Neural progenitor cell (in vitro differentiated cells): ENCODE results near the gene DNAJB8. TPM values are rescaled to one million over a fixed set of nuclear protein-coding genes. Genes with fewer than 3 reads are reported as not detected.

Experiments used
- DNase-seq: peaks from one replicate; pipeline ENCODE4 v3.0.0-alpha.2; 2016; ENCODE audit warnings: low spot score
- H2AFZ ChIP-seq: fragments of 200-600 bp; sonication (generic); replicated peaks from 2 replicates; pipeline ENCODE4 v1.6.1; 2016; ENCODE audit warnings: antibody characterized with exemption
- H3F3A ChIP-seq: fragments of 200-600 bp; sonication (generic); 2 replicates; pipeline ENCODE4 v1.6.1; 2016; ENCODE audit warnings: antibody characterized with exemption, low read depth
- H3K27ac ChIP-seq: fragments of 200-600 bp; sonication (generic); 2 replicates; pipeline ENCODE4 v1.5.1; 2016; ENCODE audit warnings: mild to moderate bottlenecking
- H3K27me3 ChIP-seq: fragments of 200-600 bp; sonication (generic); 2 replicates; pipeline ENCODE4 v1.6.1; 2016; ENCODE audit warnings: mild to moderate bottlenecking, moderate library complexity
- H3K36me3 ChIP-seq: fragments of 200-600 bp; sonication (generic); 2 replicates; pipeline ENCODE4 v1.5.1; 2016
- H3K4me1 ChIP-seq: fragments of 200-600 bp; sonication (generic); 2 replicates; pipeline ENCODE4 v1.6.1; 2016; ENCODE audit warnings: mixed run types
- H3K4me2 ChIP-seq: fragments of 200-600 bp; sonication (generic); 2 replicates; pipeline ENCODE4 v1.6.1; 2016
- H3K4me3 ChIP-seq: fragments of 200-600 bp; sonication (generic); 2 replicates; pipeline ENCODE4 v1.5.1; 2016
- H3K79me2 ChIP-seq: fragments of 200-600 bp; sonication (generic); 2 replicates; pipeline ENCODE4 v1.6.1; 2016; ENCODE audit warnings: low read depth
- H3K9ac ChIP-seq: fragments of 200-600 bp; sonication (generic); 2 replicates; pipeline ENCODE4 v1.6.1; 2016
- H3K9me3 ChIP-seq: fragments of 200-600 bp; sonication (generic); 2 replicates; pipeline ENCODE4 v1.5.1; 2016; ENCODE audit warnings: low read depth
- H4K20me1 ChIP-seq: fragments of 200-600 bp; sonication (generic); 2 replicates; pipeline ENCODE4 v1.6.1; 2016; ENCODE audit warnings: low read depth
- H3K27ac Mint-ChIP-seq: 3 replicates; pipeline ENCODE4 v1.8.0; 2021; ENCODE audit warnings: mixed read lengths
- H3K27me3 Mint-ChIP-seq: 2 replicates; pipeline ENCODE4 v1.8.0; 2022; ENCODE audit warnings: low read depth, mild to moderate bottlenecking, inconsistent platforms, moderate library complexity, mixed read lengths; ENCODE audit not compliant: insufficient read depth
- H3K36me3 Mint-ChIP-seq: 3 replicates; pipeline ENCODE4 v1.8.0; 2021; ENCODE audit warnings: mixed read lengths
- H3K4me1 Mint-ChIP-seq: 3 replicates; pipeline ENCODE4 v1.8.0; 2021; ENCODE audit warnings: mixed read lengths
- H3K4me3 Mint-ChIP-seq: 3 replicates; pipeline ENCODE4 v1.8.0; 2021; ENCODE audit warnings: mild to moderate bottlenecking, moderate library complexity, mixed read lengths
- H3K9me3 Mint-ChIP-seq: 3 replicates; pipeline ENCODE4 v1.8.0; 2020; ENCODE audit warnings: mixed read lengths
- EZH2 ChIP-seq: fragments of 200-600 bp; sonication (generic); IDR thresholded peaks from 2 replicates; pipeline ENCODE4 v1.6.1; 2017; ENCODE audit warnings: antibody characterized with exemption, mild to moderate bottlenecking, moderate library complexity
- EZH2phosphoT487 ChIP-seq: fragments of 200-600 bp; sonication (generic); IDR thresholded peaks from 2 replicates; pipeline ENCODE4 v1.6.1; 2017; ENCODE audit warnings: antibody characterized with exemption
- total RNA-seq: library from RNA; depleted of rRNA; stranded (reverse); fragments of >200 nt; gene quantifications from 2 replicates; pipeline ENCODE4 v1.2.3, GENCODE V29; 2015; ENCODE audit warnings: low replicate concordance
- TF ChIP-seq, protein P1 (sequence below): fragments of 200-600 bp; sonication (generic); IDR thresholded peaks from 2 replicates; pipeline ENCODE4 v1.5.1; 2017; ENCODE audit warnings: antibody characterized with exemption, mild to moderate bottlenecking

DNAJB8 gene
- total RNA-seq, 1 donor from 2014 or later = not detected

GRCh38 chr3:128490650-128490914, 23.9 kb upstream of the DNAJB8 start:
- Histone ChIP-seq H3K4me2 (peak overlapping the region; percentile 78), H3K27me3 (peaks cover 100% of the 10 kb centered on the region), H3K36me3 (no peaks in the 10 kb centered on the region), H3F3A (peaks cover 19% of the 10 kb centered on the region), H3K79me2 (no peaks in the 10 kb centered on the region), H3K9me3 (no peaks in the 10 kb centered on the region), H4K20me1 (peaks cover 95% of the 10 kb centered on the region), H3K4me3 (no peak overlapping the region), H3K27ac (no peak overlapping the region), H2AFZ (no peak overlapping the region), H3K4me1 (peaks cover 44% of the 10 kb centered on the region), H3K9ac (no peak overlapping the region)
- peaks cover 77% of the 10 kb centered on the region for H3K27me3 Mint-ChIP-seq
- H3K36me3 Mint-ChIP-seq = no peaks in the 10 kb centered on the region
- H3K27ac Mint-ChIP-seq = no peak overlapping the region
- DNase-seq = no peak
- peaks cover 23% of the 10 kb centered on the region for H3K4me1 Mint-ChIP-seq
- peaks cover 2% of the 10 kb centered on the region for H3K9me3 Mint-ChIP-seq
- no peak overlapping the region for H3K4me3 Mint-ChIP-seq
- TF ChIP-seq EZH2 = no peak

DNA sequence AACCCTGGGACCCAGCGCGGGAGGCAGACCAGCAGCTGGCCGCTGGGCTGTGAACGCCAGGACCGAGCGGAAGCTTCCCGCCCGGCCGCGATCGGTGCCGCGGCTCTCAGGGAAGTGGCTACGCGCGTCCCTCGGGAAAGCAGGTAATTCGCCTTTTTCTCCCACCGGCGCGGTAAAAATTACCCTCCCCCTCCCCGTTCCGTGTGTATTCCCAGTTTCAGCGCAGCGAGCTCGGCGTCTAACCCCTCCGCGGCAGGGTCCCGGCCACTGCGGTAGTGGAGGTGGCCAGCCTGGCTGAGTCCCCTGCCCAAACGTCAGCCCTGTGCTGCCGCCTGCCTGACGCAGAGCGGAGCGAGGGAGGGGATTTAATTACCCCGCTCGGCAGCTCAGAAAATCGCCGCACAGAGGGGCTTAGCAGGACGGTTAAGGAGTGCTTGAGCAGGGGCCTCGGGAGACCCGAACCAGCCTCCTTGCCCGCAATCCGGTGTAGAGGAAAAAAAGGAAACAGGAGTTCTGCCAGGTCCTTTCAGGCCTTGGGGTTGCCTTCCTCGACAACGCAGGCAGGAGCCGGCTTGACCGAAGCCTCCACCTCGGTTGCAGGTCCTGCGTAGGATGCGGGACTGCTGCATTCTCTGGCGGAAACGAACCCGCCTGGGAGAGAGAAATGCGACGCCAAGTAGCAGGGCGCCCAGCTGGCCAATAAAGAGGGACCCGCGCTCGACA, 23.4 kb upstream of the DNAJB8 start:
- H3K9ac ChIP-seq = no peak overlapping the region
- Mint-ChIP-seq H3K27me3 (peaks cover 77% of the 10 kb centered on the region), H3K4me1 (peaks cover 27% of the 10 kb centered on the region), H3K36me3 (no peaks in the 10 kb centered on the region), H3K9me3 (peaks cover 2% of the 10 kb centered on the region), H3K4me3 (peak overlapping the region; percentile 83), H3K27ac (no peak overlapping the region)
- H3K79me2 ChIP-seq = no peaks in the 10 kb centered on the region
- TF ChIP-seq EZH2 (peak; percentile 72), EZH2phosphoT487 (peak; percentile 64)
- TF ChIP-seq, protein P1, sequence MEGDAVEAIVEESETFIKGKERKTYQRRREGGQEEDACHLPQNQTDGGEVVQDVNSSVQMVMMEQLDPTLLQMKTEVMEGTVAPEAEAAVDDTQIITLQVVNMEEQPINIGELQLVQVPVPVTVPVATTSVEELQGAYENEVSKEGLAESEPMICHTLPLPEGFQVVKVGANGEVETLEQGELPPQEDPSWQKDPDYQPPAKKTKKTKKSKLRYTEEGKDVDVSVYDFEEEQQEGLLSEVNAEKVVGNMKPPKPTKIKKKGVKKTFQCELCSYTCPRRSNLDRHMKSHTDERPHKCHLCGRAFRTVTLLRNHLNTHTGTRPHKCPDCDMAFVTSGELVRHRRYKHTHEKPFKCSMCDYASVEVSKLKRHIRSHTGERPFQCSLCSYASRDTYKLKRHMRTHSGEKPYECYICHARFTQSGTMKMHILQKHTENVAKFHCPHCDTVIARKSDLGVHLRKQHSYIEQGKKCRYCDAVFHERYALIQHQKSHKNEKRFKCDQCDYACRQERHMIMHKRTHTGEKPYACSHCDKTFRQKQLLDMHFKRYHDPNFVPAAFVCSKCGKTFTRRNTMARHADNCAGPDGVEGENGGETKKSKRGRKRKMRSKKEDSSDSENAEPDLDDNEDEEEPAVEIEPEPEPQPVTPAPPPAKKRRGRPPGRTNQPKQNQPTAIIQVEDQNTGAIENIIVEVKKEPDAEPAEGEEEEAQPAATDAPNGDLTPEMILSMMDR = peak; percentile 43
- peaks cover 100% of the 10 kb centered on the region for H3K27me3 ChIP-seq
- peaks cover 95% of the 10 kb centered on the region for H4K20me1 ChIP-seq
- H3K27ac ChIP-seq = no peak overlapping the region
- peaks cover 21% of the 10 kb centered on the region for H3F3A ChIP-seq
- DNase-seq = peak; percentile 95
- peaks cover 46% of the 10 kb centered on the region for H3K4me1 ChIP-seq
- H3K4me3 ChIP-seq = peak overlapping the region; percentile 42
- H3K9me3 ChIP-seq = no peaks in the 10 kb centered on the region
- H3K4me2 ChIP-seq = peak overlapping the region; percentile 78
- peak overlapping the region; percentile 15 for H2AFZ ChIP-seq
- no peaks in the 10 kb centered on the region for H3K36me3 ChIP-seq

DNA sequence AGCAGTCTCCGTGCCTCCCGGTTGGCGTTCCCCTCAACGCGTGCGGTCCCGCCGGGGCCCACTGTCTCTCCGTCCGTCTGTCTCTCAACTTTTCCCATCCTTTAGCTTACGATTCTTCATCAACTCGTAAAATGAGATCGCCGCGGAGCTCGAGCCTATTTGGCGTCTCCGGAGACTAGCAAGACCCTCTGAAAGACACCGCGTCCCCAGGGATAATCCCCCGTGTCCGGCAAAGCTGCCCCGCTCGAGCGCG, 22.9 kb upstream of the DNAJB8 start:
- peak overlapping the region; percentile 42 for H3K4me3 ChIP-seq
- H3K27me3 ChIP-seq = peaks cover 100% of the 10 kb centered on the region
- no peaks in the 10 kb centered on the region for H3K9me3 ChIP-seq
- Mint-ChIP-seq H3K27me3 (peaks cover 77% of the 10 kb centered on the region), H3K4me1 (peaks cover 30% of the 10 kb centered on the region), H3K9me3 (peaks cover 2% of the 10 kb centered on the region), H3K36me3 (no peaks in the 10 kb centered on the region), H3K27ac (no peak overlapping the region), H3K4me3 (peak overlapping the region; percentile 83)
- no peaks in the 10 kb centered on the region for H3K79me2 ChIP-seq
- no peak for DNase-seq
- H3K9ac ChIP-seq = no peak overlapping the region
- peak overlapping the region; percentile 15 for H2AFZ ChIP-seq
- H3K36me3 ChIP-seq = no peaks in the 10 kb centered on the region
- peaks cover 96% of the 10 kb centered on the region for H4K20me1 ChIP-seq
- peaks cover 26% of the 10 kb centered on the region for H3F3A ChIP-seq
- H3K27ac ChIP-seq = no peak overlapping the region
- peak overlapping the region; percentile 78 for H3K4me2 ChIP-seq
- TF ChIP-seq, protein P1 = no peak
- TF ChIP-seq EZH2phosphoT487 = peak; percentile 95
- TF ChIP-seq EZH2 = peak; percentile 64
- peaks cover 51% of the 10 kb centered on the region for H3K4me1 ChIP-seq

DNA sequence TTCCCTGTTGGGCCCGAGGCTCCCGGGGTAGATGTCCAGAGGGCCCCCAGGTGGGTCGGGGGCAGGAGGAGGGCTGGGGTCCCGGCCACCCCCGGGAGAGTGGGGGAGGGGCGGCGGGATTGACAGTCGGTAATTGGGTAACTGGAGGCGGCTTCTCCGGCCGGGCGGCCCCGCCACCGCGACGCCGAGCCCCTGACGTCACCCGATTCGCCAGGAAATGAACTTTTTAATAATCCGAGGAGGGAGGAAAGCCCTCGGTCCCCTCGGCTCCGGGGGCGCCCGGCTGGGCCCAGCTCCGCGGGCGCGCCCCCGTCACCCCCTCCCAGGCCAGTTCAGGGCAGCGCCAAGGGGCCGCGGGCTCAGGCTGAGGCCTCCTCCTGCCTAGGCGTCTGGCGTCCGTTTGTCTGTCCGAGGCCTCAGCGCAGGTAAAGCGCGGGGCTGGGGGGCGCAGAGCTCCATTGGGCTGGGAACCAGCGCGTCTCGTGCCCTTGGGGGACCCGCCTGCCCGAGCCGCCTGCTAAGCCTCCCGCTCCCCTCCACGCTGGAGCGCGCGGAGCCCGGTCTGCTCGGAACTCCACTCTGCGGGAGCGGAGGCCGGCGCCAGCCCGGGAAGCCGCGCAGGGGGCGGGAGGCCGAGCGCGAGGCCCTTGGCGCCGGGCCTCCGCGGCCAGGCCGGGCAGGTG, 22.4 kb upstream of the DNAJB8 start:
- Histone ChIP-seq H3K79me2 (no peaks in the 10 kb centered on the region), H3K4me3 (peak overlapping the region; percentile 42), H3K36me3 (no peaks in the 10 kb centered on the region), H3K4me2 (peak overlapping the region; percentile 78), H2AFZ (peak overlapping the region; percentile 15), H3F3A (peaks cover 31% of the 10 kb centered on the region), H3K27me3 (peaks cover 100% of the 10 kb centered on the region), H3K27ac (no peak overlapping the region), H4K20me1 (peaks cover 96% of the 10 kb centered on the region), H3K4me1 (peaks cover 55% of the 10 kb centered on the region), H3K9me3 (no peaks in the 10 kb centered on the region), H3K9ac (no peak overlapping the region)
- Mint-ChIP-seq H3K9me3 (peaks cover 2% of the 10 kb centered on the region), H3K36me3 (no peaks in the 10 kb centered on the region), H3K27ac (no peak overlapping the region), H3K4me1 (peaks cover 34% of the 10 kb centered on the region), H3K27me3 (peaks cover 77% of the 10 kb centered on the region), H3K4me3 (peak overlapping the region; percentile 64)
- DNase-seq = peak; percentile 61
- TF ChIP-seq, protein P1 = no peak
- TF ChIP-seq EZH2 (peak; percentile 8), EZH2phosphoT487 (peak; percentile 62)
